NOMO-1 treated with dmso at 0.1 percent for 144 hours (cell line): ENCODE results near the gene CNIH2.
"Not testable (repeated sequence)": the region's sequence is repeated elsewhere in the genome, so short reads cannot be mapped to it uniquely, and the experiment has no call there.

Experiments used
- DNase-seq: peaks from one replicate; lab custom pipeline; 2025; ENCODE audit not compliant: unreplicated experiment; lab: John Stamatoyannopoulos, UW

CNIH2 gene

DNA sequence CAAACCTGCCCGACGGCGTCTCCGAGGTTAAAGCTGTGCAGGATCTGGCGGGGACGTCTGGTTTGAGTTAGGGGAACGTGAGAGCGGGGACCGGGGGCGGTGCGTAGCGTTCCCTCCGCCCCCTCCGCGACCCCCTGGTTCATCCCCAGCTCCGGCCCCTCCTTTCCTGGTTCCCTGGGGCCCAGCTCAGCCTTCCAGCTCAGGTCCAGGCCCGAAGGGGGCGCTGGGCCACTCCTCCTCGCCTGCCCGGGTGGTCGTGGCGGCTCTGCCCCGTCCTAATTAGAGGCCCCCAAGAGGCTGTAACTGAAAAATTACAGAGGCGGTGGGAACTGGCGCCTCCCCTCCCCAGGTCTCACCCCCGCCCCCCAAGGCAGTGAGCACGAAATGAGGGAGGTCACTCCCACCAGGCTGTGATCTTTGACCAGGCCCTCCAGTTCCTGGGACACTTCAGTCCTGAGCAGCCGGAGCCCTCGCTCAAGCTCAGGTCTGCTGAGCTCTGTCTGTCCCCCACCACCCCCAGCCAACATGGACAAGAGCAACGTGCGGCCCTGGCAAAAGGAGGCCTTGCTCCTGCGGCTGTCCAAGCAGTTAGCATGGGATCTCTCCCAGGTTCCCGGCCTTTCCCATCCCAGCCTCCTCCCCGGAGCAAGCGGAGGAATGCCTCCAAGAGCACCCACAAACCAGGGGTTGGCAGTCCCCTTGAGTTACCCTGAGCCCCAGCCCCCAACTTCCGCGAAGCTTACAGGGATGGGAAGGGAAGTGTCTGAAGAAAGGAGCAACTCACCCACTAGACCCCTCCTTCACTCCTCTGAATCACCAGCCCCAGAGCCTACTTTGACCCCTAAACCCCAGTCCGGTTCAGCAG, 35.6 kb downstream of the CNIH2 start:
- no peak for DNase-seq

DNA sequence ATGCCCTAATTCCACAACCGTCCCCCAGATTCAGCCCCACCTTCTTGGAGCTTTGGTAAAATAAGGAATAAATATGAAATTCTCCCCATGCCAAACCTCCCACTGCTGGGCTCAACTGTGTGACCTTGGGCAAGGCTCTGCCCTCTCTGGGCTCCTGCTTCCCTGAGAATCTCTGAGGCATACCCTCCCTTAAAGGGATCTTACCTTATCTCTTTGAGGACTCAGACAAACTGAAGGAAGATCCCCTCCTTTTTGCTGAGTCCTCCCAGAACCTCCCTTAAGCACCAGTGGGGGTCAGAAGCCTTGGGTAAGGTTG, 36.2 kb downstream of the CNIH2 start:
- no peak for DNase-seq

DNA sequence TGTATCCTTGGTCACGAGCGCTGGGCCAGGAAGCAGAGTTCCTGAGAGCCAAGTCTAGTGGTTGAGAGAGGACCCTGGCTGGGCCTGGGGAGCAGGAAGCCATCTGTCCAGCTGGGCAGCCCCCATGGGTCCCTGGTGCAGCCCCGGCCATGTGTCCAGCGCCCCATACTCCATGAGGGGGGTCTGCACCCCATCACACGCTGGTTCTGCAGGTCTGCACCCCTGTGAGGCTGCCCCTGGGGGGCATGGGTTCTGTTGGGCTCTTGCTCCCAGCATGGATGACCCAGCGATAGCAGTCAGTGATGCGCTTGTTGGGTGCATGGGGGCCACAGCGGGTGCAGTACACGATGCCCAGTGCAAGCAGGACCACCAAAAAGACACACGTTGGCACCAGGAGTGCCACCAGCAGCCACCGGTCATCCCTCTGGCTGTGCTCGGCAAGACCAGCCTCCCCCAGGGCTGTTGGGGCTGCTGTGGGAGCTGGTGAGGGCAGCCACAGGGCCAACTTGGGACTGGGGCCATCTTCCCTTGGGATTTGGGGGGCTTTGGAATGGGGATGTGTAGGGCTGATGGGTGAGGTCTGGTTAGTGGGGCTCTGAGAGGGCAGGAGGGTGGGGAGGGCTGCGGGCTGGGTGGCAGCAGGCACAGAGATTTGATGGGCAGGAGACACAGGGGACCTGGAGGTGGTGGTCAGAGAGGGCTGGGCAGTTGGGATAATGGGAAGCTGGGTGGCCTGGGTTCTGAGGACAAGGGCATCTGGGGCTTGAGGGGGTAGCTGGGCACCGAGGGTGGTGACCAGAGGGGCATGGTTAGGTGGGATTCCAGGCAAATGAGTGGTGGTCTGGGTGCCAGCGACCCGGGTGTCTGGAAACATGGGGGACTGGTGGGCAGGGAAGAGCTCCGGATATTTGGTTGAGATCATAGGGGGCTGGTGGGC, 36.9 kb downstream of the CNIH2 start:
- no peak for DNase-seq

DNA sequence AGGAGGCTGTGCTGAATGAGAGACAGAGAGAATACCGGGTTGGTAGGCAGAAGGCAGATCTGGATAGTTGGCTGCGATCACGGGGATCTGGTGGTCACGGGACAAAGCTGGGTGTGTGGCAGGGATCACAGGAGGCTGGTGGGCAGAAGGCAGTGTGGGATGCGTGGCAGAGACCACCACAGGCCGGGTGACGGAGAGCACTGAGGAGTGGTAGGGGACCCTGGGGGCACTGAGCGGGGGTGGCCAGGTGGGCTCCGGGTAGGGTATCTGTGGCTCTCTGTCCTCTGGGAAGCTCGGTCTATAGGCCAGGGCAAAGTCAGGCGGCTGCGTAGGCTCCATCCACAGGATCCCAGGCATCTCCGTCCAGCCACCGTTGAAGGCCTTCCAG, 37.5 kb downstream of the CNIH2 start:
- no peak for DNase-seq

DNA sequence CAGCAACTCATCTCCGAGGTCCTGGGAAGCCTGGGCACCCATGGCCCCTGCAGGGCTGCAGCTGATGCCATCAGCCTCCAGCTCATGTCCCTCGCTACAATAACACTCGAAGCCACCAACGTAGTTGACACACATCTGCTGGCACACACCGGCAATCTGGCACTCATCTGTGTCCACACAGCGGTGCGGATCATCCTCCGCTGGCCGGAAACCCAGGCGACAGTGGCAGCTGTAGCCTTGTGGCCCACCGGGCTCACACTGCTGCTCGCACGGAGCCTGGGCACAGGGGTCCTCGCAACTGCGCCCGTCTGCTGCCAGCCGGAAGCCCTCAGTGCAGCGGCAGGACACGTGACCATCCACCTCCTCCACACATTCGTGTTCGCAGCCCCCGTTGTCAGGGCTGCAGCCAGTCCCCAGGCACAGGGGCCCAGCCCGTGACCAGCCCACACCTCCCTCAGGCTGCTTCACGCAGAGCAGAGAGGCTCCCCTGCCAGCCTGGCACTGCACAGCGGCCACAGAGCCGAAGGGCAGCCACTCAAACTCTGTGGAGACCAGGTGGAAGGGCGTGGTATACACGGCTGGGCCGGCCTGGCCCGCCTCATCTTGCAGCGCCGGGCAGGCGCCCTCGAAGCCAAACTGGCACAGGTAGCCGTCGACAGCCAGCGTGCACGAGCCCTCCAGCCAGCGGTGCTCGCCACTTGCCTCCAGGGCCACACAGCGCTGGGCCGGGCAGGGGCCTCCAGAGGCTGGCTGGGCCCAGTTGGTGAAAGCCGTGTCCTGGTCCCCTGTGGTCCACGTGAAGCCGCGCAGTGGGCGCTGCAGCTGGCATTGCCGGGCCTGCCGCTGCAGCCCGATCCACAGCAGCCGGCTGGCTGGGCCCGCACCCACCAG, 38.2 kb downstream of the CNIH2 start:
- DNase-seq = no peak

DNA sequence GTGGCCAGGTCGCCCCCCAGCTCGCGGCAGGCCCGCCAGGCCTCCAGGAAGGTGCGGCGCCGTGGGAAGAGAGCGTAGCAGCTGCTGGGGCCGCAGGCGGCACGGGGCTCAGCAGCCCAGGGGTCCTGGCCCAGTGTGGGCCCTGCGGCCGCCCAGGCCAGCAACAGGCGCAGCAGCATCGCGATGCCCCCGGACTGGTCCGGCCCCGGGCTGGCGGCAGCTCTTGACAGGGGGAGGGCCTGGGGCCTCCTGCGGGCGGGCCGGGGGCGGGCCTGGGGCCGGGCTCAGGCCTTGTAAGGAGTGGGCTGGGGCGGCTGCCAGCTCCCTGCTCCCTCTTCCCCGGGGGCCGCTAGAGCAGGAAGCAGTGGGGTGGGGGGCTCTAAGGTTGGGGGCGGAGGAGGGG, 38.9 kb downstream of the CNIH2 start, which contains the start of gene CD248:
CD248 (minus strand) TSS at position 196 of the 403 bp plus-strand sequence; CDS start at position 179, 17 bp downstream.
- no peak for DNase-seq

DNA sequence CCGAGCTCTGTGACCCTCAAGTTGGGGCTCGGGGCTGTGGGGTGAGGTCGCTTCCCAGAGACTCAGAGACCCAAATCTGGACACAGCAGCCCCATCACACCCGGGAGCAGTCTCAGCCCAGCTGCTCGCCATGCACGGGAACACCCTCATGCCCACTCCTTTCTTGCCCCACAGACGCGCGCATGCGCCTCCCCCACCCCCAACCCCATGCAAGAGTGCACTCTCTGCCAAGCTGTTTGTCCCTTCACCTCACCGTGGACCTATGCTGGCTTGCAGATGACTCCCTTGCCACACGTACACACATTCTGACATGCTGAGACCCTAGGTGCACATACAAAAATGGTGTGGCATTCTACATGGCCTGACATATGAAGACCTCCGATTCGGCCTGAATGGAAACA, 39.3 kb downstream of the CNIH2 start:
- DNase-seq = no peak

DNA sequence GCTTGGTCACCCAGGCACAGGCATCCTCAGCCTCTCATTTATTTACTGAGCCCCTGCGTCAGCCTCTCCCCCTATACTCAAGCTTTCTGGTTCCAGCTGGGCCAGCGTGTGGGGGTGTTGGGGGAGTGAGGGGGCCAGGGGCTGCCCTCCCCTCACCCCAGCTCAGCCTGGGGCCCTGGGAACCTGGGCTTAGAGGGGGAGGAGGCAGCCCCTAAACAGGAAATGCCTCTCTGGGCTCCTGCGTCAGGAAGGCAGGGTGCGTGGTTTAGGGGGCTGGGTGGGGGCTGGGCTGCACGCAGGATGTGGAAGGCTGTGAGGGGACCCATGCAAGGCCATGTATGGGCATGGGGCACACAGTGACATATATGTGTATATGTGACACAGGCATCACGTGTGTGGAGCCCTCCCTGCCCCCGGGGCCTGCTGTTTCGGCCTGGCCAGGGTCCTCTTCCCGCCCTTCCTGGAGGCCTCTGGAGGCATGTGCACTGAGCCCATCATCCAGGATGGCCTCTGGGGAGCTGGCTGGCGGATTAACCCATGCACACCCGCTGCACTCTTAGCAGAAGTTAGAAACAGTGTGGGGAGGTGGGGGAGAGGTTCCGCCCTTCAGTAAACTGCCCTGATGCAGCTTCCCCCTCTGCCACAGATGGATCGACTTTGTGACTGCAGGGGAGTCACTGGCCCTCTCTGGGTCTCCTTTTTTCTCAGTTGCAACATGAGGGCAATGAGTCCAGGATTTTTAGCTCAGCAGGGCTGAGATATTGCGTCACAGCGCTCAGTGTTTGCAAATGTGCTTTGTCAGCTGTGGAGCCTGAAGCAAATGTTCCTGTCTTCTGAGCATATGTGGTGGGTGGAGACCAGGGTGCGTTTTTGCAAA, 40.0 kb downstream of the CNIH2 start:
- DNase-seq = peak; percentile 90

DNA sequence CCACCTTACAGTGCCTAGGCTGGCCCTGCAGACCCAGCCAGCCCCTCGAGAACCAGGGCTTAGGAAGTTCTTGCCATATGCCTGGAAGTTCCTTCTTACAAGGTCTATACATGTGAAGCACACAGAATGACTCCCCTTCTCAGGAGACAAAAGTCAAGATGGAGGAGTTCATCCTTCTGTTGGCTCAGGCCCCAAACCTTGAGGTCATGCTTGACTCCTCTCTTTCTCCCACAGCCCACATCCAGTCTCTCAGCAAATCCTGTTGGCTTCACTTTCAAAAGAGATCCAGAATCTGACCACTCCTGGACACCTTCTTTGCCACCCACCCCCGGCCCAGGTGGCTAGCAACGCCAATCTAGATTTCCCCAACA, 40.6 kb downstream of the CNIH2 start:
- DNase-seq = no peak

DNA sequence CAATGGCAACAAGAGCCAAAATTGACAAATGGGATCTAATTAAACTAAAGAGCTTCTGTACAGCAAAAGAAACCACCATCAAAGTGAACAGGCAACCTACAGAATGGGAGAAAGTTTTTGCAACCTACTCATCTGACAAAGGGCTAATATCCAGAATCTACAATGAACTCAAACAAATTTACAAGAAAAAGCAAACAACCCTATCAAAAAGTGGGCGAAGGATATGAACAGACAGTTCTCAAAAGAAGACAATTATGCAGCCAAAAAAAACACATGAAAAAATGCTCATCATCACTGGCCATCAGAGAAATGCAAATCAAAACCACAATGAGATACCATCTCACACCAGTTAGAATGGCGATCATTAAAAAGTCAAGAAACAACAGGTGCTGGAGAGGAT, 42.3 kb downstream of the CNIH2 start:
- not testable (repeated sequence) for DNase-seq

DNA sequence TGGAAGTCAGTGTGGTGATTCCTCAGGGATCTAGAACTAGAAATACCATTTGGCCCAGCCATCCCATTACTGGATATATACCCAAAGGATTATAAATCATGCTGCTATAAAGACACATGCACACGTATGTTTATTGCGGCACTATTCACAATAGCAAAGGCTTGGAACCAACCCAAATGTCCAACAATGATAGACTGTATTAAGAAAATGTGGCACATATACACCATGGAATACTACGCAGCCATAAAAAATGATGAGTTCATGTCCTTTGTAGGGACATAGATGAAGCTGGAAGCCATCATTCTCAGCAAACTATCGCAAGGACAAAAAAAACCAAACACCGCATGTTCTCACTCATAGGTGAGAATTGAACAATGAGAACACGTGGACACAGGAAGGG, 42.8 kb downstream of the CNIH2 start:
- not testable (repeated sequence) for DNase-seq

DNA sequence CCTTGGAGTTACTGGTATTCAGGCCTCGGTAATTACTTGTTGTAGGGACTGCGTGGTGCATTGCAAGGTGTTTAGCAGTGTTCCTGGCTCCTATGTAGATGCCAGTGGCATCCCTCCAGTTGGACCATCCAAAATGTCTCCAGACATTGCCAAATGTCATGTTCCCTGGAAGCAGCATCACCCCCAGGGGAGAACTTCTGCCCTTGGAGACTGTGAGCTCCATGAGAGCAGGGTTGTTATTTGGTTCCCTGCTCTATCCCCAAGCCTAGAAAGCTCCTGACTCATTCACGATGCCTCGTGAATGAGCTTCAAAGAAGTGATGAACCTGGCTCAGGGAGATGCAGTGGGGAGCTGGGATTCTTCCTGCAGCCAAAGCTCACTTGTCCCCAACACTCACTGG, 43.6 kb downstream of the CNIH2 start:
- DNase-seq = no peak

DNA sequence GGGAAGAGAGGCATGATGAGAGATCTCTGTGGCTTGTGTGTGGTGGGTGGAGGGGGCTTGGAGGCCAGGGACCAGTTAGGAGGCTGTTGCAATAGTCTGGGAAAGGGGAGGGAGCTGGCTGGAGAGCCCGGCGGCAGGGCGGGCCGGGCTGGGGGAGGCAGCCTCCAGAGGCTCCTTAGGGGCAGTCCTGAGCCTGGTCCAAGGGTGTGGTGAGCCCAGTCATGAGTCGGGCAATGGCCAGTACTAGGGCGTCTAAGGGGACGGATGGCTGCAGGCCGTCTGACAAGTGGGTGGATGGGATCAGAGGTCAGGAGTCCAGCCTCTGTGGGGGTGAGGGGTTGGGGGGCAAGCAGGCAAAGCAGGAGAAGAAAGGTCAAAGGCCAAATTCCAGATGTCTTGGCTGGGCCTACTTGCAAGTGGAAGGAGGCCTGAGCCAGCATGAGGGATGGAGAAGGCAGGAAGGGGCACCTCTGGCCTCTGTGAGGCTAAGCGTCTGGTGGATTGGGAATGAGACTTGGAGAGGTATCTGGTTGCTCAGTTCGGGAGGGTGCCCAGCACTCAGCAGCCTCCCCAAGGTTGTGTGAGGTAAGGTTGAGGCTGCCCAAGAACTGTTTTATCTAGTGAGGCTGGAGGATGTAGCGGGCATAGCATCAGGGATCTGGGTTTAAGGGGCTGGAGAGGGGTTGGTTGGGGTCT, 44.9 kb downstream of the CNIH2 start:
- DNase-seq = no peak

DNA sequence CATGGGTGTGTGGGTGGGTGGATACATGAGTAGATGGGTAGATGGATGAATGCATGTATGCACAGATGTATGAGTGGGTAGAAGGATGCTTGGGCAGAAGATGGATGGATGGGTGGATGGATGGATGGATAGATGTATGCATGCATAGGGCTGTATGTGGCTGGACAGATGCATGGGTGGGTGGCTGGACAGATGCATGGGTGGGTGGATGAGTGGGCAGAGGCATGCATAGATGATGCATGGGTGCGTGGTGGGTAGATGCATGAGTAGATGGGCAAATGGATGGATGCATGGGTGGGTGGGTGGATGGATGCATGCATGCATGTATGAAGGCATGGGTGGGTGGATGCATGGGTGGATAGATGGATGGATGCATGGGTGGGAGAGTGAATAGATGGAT, 45.7 kb downstream of the CNIH2 start:
- DNase-seq = no peak

DNA sequence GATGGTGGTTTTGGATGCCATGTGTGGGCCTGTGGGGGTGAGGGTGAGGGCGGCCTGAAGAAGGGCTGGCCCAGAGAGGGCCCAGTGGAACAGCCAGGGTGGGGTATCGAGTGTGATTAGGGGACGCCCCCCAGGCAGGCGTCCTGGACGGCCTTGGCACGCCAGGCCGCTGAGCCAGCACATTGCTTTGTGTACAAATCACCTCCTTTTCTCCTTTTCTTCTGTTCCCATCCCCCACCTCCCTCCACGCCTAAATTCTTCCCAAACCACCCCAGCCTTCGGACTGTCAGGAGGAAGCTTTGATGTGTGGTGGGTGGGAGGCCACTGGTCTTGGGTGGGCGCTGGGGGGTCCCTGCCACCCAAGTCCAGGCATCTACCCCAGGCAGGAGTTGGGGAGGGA, 46.7 kb downstream of the CNIH2 start:
- DNase-seq = no peak

DNA sequence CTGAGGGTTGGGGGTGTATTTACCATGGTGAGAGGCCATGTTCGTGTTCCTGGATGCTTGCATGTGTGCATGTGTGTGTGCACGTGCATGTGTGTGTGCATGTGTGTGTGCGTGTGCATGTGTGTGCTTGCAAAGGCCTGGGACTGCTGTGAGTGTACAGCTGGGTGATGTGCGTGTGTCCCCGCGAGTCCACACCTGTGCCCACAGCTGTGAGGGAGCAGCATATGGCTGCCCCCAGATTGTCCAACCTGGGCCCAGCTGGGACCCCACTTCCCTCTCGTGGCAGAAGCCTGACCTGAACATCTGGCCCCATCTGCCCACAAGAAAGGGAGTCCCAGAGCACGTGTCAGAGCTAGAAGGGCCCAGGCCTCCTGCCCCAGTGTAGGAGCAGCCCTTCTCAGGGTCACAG, 47.3 kb downstream of the CNIH2 start:
- DNase-seq = no peak

DNA sequence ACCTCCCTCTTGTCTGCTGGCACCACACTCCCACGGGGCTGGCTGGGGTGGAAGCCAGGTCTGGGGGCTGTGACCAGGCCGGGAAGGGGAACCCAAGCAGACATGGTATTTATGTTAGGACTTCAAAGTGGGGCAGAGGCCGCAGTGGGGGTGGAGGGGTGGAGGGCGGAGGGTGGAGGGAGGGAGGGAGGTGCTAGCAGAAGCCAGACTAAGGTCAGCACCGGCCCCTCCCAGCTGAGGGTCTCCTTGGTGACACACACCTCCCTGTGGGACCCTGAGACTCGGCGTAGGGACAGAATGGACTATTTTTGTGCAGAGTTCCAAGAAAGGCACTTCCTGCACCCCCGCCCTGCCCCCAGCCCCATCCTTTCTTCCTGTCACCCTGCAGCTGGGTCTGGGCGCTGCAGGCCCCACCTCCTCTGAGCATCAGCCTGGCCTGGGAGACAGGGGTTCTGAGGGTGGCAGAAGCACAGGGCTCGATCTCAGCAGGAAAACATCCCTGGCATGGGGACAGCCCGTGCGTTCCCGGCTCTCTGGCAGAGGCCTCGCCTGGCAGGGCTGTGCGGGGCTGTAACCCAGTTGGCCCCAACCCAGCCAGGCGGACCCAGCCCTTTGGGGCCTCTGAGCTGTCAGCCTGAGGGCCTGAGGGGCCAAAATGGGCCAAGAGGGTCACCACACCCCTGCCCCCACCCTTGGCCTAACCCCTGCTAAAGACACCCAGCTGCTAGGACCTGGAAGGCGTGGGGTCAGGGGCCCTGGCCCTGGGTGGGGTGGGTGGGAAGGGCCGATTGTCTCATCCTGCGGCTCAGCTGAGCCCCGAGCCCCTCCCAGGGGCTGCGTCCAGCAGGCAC, 48.5 kb downstream of the CNIH2 start:
- no peak for DNase-seq

DNA sequence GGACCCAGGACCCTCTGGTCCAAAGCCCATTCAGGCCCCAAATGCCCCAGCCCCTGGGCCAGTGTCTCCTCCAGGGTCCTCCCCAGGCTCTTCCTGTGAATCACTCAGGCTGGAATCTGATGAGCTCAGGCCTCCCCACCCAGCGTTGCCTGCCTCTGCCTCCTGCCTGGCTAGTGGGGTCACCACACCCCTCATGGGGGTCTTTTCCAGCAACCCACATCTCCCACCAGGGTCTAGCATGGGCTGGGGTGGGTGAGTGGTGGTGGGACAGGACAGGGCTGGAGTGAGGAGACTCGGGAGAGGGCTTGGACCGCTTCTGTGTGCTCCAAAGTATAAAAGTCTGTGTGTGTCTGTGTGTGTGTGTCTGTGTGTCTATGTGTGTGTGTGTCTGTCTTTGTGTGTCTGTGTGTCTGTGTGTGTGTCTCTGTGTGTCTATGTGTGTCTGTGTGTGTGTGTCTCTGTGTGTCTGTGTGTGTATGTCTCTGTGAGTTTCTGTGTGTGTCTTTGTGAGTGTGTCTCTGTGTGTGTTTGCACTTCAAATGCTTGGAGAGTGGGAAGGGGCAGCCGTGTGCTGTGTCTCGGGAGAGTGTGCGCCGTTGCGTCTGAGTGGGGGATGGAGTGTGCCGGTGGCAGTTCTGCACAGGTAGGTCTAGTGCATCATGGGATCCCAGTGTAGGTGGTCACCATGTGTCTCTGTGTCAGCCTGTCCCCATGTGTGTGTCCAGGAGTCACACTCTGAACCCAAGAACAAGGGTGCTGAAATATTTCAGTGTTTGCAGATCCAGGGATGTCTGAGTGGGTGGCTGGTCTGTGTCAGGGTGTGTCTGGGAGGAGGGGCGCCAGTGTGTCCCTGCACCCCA, 49.4 kb downstream of the CNIH2 start:
- DNase-seq = no peak
